Measurements from ENCODE around the gene SOWAHA. TPM values are rescaled to one million over a fixed set of nuclear protein-coding genes. Genes with fewer than 3 reads are reported as not detected.

The SOWAHA gene
- polyA plus RNA-seq, 1 donor from 2014 or later = 23.4 TPM

- Histone ChIP-seq H3K9ac (ENCODE audit: low read length) (peak overlapping the region; percentile 52), H3K27ac (ENCODE audit: low read length) (no peak overlapping the region), H2AFZ (ENCODE audit: low read depth, low read length) (no peak overlapping the region)
Observed at GRCh38 chr5:132812123-132812765, 858 bp upstream of the SOWAHA start.

More at GRCh38 chr5:132812123-132812765, 858 bp upstream of the SOWAHA start:
- Histone ChIP-seq H3K9me2 (ENCODE audit: insufficient read depth, low read length) (no peaks in the 10 kb centered on the region), H3K36me3 (ENCODE audit: insufficient read depth, low read length) (no peaks in the 10 kb centered on the region), H3K9me3 (ENCODE audit: low read length) (peaks cover 5% of the 10 kb centered on the region), H3K4me2 (ENCODE audit: low read length) (peak overlapping the region; percentile 81), H3K27me3 (ENCODE audit: insufficient read depth, low read depth, low read length) (peaks cover 41% of the 10 kb centered on the region), H3K79me2 (replicated peaks; ENCODE audit: insufficient read depth, low read length) (no peaks in the 10 kb centered on the region), H4K20me1 (ENCODE audit: insufficient read depth) (no peaks in the 10 kb centered on the region), H3F3A (ENCODE audit: insufficient read depth, low read length, poor library complexity, severe bottlenecking) (no peaks in the 10 kb centered on the region), H3K4me3 (ENCODE audit: low read length) (peak overlapping the region; percentile 65)
- no peak for TF ChIP-seq CTCF (IDR thresholded peaks at IDR 0.05; ENCODE audit: poor library complexity, severe bottlenecking)
- no peak for TF ChIP-seq SMC3 (conservative IDR thresholded peaks at IDR 0.05; ENCODE audit: poor library complexity)
- no peak for TF ChIP-seq POLR2AphosphoS5 (IDR thresholded peaks at IDR 0.05)
- no peak for TF ChIP-seq EP300 (conservative IDR thresholded peaks at IDR 0.05; ENCODE audit: poor library complexity, severe bottlenecking)
- TF ChIP-seq MXI1 (conservative IDR thresholded peaks at IDR 0.05; ENCODE audit: poor library complexity, severe bottlenecking) = no peak
- TF ChIP-seq RAD21 (conservative IDR thresholded peaks at IDR 0.05) = no peak
- no peak for TF ChIP-seq TAF1 (IDR thresholded peaks at IDR 0.05; ENCODE audit: low read depth)
- no peak for TF ChIP-seq REST (IDR thresholded peaks at IDR 0.05; ENCODE audit: borderline replicate concordance)
- no peak for TF ChIP-seq EZH2 (IDR thresholded peaks at IDR 0.05; ENCODE audit: borderline replicate concordance, insufficient read depth, low read length, poor library complexity, severe bottlenecking)

All from neural cell (in vitro differentiated cells).